ENCODE results near the gene PFKL. TPM values are rescaled to one million over a fixed set of nuclear protein-coding genes. Genes with fewer than 3 reads are reported as not detected.

PFKL gene
- total and polyA plus RNA-seq, 2 donors (not counting 1 experiment from before 2014, with no cell fraction given): 267 to 318 TPM

GRCh38 chr21:44334329-44335030 is 34.6 kb downstream of the PFKL start:
- no peaks in the 10 kb centered on the region for H3K27me3 ChIP-seq (replicated peaks in 1 of 4; ENCODE audit: control extremely low read depth in 1 of 4, control insufficient read depth in 3 of 4, insufficient read depth in 4 of 4, low read length in 3 of 4)
- peaks cover 39% of the 10 kb centered on the region for H4K20me1 ChIP-seq (ENCODE audit: control insufficient read depth, insufficient read depth, low read length, poor library complexity, severe bottlenecking)
- no peak for ATAC-seq (ENCODE audit: low read depth)
- intact Hi-C loops (cut with micrococcal nuclease): loop anchor here (5.0 kb wide), 1 partner anchor 322 kb away; the partner anchor contains the start of gene TRAPPC10
- Mint-ChIP-seq H3K27me3 (no peaks in the 10 kb centered on the region), H3K4me1 (peaks cover 7% of the 10 kb centered on the region), H3K4me3 (no peak overlapping the region), H3K9me3 (ENCODE audit: insufficient read depth) (no peaks in the 10 kb centered on the region), H3K27ac (no peak overlapping the region)
- ChIA-PET POLR2A (interaction anchor here (0.5 to 0.6 kb wide), 2 partner anchors 70 to 494 kb away, joined by 4 to 12 read pairs; no protein-coding TSS in a partner anchor), CTCF (no interaction called here)
- 90% methylated on average over 11 of the region's 26 CpGs for WGBS (ENCODE audit: insufficient coverage)
- no peaks in the 10 kb centered on the region for H3K79me2 ChIP-seq (ENCODE audit: control insufficient read depth, insufficient read depth, low read length)
- H3K36me3 ChIP-seq (replicated peaks in 1 of 2; ENCODE audit: control extremely low read depth in 1 of 2, control insufficient read depth in 1 of 2, extremely low read depth in 1 of 2, insufficient read depth in 2 of 2, low read length in 1 of 2): peaks cover 0 to 33% of the 10 kb centered on the region in 2 experiments
- no peak for DNase-seq
- H3K9me3 ChIP-seq (ENCODE audit: control extremely low read depth in 1 of 3, control insufficient read depth in 2 of 3, insufficient read depth in 1 of 3, low read length in 2 of 3): no peaks in the 10 kb centered on the region
- H3K4me2 ChIP-seq (replicated peaks; ENCODE audit: low read depth, low read length, poor library complexity, severe bottlenecking): no peak overlapping the region
- no peak overlapping the region for H3K4me3 ChIP-seq (ENCODE audit: control extremely low read depth in 1 of 5, extremely low read depth in 1 of 5, insufficient read depth in 1 of 5, low read depth in 2 of 5, low read length in 4 of 5)
- H2AFZ ChIP-seq (ENCODE audit: insufficient read depth, low read depth, low read length, poor library complexity, severe bottlenecking): no peak overlapping the region
- H3K27ac ChIP-seq (ENCODE audit: low read length in 2 of 2): no peak overlapping the region
- H3K9ac ChIP-seq (ENCODE audit: low read length): no peak overlapping the region
- H3K4me1 ChIP-seq (ENCODE audit: control insufficient read depth in 2 of 2, insufficient read depth in 2 of 2, low read length in 2 of 2): peaks cover 0 to 8% of the 10 kb centered on the region in 2 donors
- TF ChIP-seq CTCF (IDR thresholded peaks at IDR 0.05) (no peak), EZH2 (IDR thresholded peaks at IDR 0.05; ENCODE audit: borderline replicate concordance, insufficient read depth, low read depth, low read length, poor library complexity, severe bottlenecking) (no peak)
